Esophagus muscularis mucosa (tissue), 4 donors: ENCODE results near the gene MANEAL. TPM values are rescaled to one million over a fixed set of nuclear protein-coding genes. Genes with fewer than 3 reads are reported as not detected.

Experiments
- DNase-seq: peaks from one replicate; pipeline ENCODE4 v3.0.0-alpha.2; 2017; ENCODE audit errors: extremely low spot score
- H3K27ac ChIP-seq, 4 donors: fragments of 200-600 bp; sonication (generic); replicated peaks in 1 of 4; 1 replicate in 3 of 4; 2 replicates in 1 of 4; pipeline ENCODE4 v1.5.1; 2016 to 2019; ENCODE audit warnings: mild to moderate bottlenecking in 1 of 4
- H3K27me3 ChIP-seq, 4 donors: fragments of 200-600 bp; sonication (generic); one replicate each; pipeline versions ENCODE4 v1.5.1 to v1.6.0; 2016 to 2019
- H3K36me3 ChIP-seq, 4 donors: fragments of 200-600 bp; sonication (generic); one replicate each; pipeline ENCODE4 v1.5.1; 2016 to 2019
- H3K4me1 ChIP-seq, 4 donors: fragments of 200-600 bp; sonication (generic); one replicate each; pipeline ENCODE4 v1.5.1; 2016 to 2019
- H3K4me3 ChIP-seq, 4 donors: fragments of 200-600 bp; sonication (generic); 1 replicate in 2 of 4; 2 replicates in 2 of 4; pipeline ENCODE4 v1.5.1; 2016 to 2019; ENCODE audit warnings: mild to moderate bottlenecking in 4 of 4, moderate library complexity in 1 of 4
- H3K9me3 ChIP-seq, 4 donors: fragments of 200-600 bp; sonication (generic); 1 replicate in 3 of 4; 2 replicates in 1 of 4; pipeline ENCODE4 v1.5.1; 2016 to 2019
- CTCF ChIP-seq, 3 experiments: fragments of 200-600 bp in 2 of 3; fragments of 450-650 bp in 1 of 3; sonication (generic) in 2 of 3; IDR thresholded peaks; one replicate each; pipeline ENCODE4 v1.5.1; 2017 to 2019; ENCODE audit warnings: antibody characterized with exemption in 3 of 3, mild to moderate bottlenecking in 2 of 3, moderate library complexity in 1 of 3
- EP300 ChIP-seq: sonication (generic); formaldehyde crosslinking; IDR thresholded peaks from one replicate; pipeline ENCODE4 v1.6.1; 2017; ENCODE audit warnings: antibody characterized with exemption
- POLR2A ChIP-seq: fragments of 450-650 bp; IDR thresholded peaks from one replicate; pipeline ENCODE4 v1.6.1; 2017; ENCODE audit warnings: antibody characterized with exemption, moderate library complexity, mild to moderate bottlenecking, low read depth
- POLR2AphosphoS5 ChIP-seq, 2 donors: sonication (generic); formaldehyde crosslinking; IDR thresholded peaks; one replicate each; pipeline ENCODE4 v1.6.1; 2017; ENCODE audit warnings: antibody characterized with exemption in 2 of 2
- WGBS: methylation state at CpG from one replicate; pipeline ENCODE4 v1.1.5; 2018; 5-methylcytosine and 5-hydroxymethylcytosine counted together
- intact Hi-C: fragments of 100-400 bp; cut with DNase I; formaldehyde crosslinking; loops from one replicate; pipeline ENCODE4 v1.15.1; 2023
- total RNA-seq, 4 donors: library from RNA; depleted of rRNA; stranded (reverse); fragments of >200 nt; gene quantifications; one replicate each; pipeline versions ENCODE4 v1.1.0 to v1.2.1, GENCODE V29; 2016

MANEAL gene
- total RNA-seq: 1 to 10 TPM; 1.2 to 3.3 (median 1.5) TPM

DNA sequence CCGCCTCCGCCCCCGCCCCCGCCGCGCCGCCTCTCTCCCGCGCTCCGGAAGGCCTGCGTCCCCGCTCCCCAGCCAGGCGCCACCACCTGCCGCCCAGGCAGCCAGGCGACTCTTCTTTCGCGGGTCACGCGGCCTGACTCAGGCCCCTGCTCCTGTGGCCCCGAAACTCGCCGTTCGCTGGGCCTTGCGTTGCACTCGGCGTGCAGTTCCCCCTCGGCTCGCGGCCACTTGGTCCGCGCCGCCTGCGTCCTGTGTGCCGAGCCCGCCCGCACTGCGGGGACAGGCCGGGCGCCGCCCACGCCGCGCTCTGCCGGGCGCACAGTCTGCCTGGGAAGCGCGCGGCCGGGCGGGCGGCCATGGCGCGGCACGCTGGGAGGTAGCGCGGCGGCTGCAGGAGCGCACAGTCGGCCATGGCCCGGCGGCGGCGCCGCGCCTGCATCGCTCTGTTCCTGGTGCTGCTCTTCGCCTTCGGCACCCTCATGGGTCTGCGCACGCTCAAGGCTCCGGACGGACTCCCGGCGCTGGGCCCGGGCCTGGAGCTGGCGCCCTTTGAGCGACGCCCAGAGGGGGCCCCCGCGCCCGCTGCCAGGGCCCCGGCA lies at the start of gene MANEAL:
MANEAL (plus strand) TSS at position 75 of the 599 bp plus-strand sequence; CDS start at position 411, 336 bp downstream.
- TF ChIP-seq EP300 (no peak), CTCF (IDR thresholded peaks at IDR 0.05) (no peak), POLR2AphosphoS5 (IDR thresholded peaks at IDR 0.05) (no peak), POLR2A (no peak)
- no peak within 1 kb of the TSS for H3K27ac ChIP-seq
- intact Hi-C loops: no loop called here
- peaks cover 12 to 28% (median 24%) of the 10 kb centered on the region in 4 donors for H3K4me1 ChIP-seq
- no peaks in the 10 kb centered on the region for H3K9me3 ChIP-seq
- H3K4me3 ChIP-seq: peak within 1 kb of the TSS; percentile 63 to 77 (median 63)
- H3K27me3 ChIP-seq: peaks cover 0 to 9% (median 0%) of the 10 kb centered on the region in 4 donors
- DNase-seq: no peak
- H3K36me3 ChIP-seq: peaks cover 0 to 3% (median 0%) of the 10 kb centered on the region in 4 donors
- WGBS: no CpG with 5 or more reads among the region's 82 CpGs

DNA sequence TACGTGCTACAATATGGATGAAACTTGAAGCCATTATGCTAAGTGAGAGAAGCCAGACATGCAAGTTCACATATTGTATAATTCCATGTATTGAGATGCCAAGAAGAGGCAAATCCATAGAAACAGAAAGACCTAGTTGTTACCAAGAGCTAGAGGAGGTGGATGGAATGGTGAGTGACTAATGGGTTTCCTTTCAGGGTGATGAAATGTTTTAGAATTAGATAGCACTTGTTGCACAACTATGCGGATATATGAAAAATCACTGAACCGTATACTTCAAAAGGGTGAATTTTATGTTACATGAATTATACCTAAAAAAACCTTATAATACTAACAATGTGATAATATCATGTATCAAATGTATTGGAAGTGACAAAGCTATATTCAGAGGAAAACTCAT lies 46.8 kb upstream of the MANEAL start:
- Histone ChIP-seq H3K27me3 (peaks cover 0 to 81% (median 4%) of the 10 kb centered on the region in 4 donors), H3K27ac (no peak overlapping the region), H3K4me3 (no peak overlapping the region), H3K9me3 (peaks cover 0 to 13% (median 9%) of the 10 kb centered on the region in 4 donors), H3K4me1 (no peaks in the 10 kb centered on the region), H3K36me3 (no peaks in the 10 kb centered on the region)
- intact Hi-C loops: no loop called here
- DNase-seq: no peak
- no peak for TF ChIP-seq POLR2A
- TF ChIP-seq CTCF (IDR thresholded peaks at IDR 0.05): no peak
- TF ChIP-seq POLR2AphosphoS5 (IDR thresholded peaks at IDR 0.05): no peak
- TF ChIP-seq EP300: no peak
- 95% methylated on average over 3 of the region's 3 CpGs for WGBS

- intact Hi-C loops: no loop called here
- WGBS: 85% methylated on average over 1 of the region's 1 CpG
- no peak for DNase-seq
- Histone ChIP-seq H3K36me3 (no peaks in the 10 kb centered on the region), H3K9me3 (peaks cover 0 to 13% (median 9%) of the 10 kb centered on the region in 4 donors), H3K27ac (no peak overlapping the region), H3K4me3 (no peak overlapping the region), H3K4me1 (peaks cover 0 to 16% (median 13%) of the 10 kb centered on the region in 4 donors), H3K27me3 (peaks cover 0 to 88% (median 18%) of the 10 kb centered on the region in 4 donors)
- TF ChIP-seq CTCF (IDR thresholded peaks at IDR 0.05) (no peak), POLR2AphosphoS5 (IDR thresholded peaks at IDR 0.05) (no peak), EP300 (no peak), POLR2A (no peak)
Observed at GRCh38 chr1:37748565-37748964, 45.1 kb upstream of the MANEAL start.

DNA sequence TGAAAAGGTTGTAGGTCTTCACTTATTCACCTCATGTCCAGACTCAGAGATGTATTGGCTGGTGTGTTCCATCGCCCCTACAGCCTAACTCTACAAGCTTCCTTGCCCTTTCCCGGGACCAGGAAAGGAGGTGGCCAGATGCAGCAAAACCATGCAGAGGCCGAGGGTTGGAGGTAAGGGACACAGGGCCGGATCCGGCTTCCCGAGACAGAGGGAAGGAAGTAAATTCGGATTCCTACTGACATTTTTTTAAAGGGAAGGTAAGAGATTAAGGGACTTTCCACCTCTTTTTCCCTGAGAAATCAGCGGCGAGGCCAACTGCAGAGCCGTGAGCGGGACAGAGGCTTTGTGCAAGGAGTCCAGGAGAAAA lies 41.4 kb upstream of the MANEAL start:
- TF ChIP-seq POLR2A (no peak), EP300 (no peak)
- Histone ChIP-seq H3K27ac (no peak overlapping the region), H3K4me1 (peaks cover 0 to 20% (median 14%) of the 10 kb centered on the region in 4 donors), H3K36me3 (no peaks in the 10 kb centered on the region), H3K9me3 (peaks cover 0 to 5% (median 2%) of the 10 kb centered on the region in 4 donors), H3K4me3 (peak overlapping the region; percentile 40 to 53 (median 43)), H3K27me3 (peaks cover 0 to 98% (median 28%) of the 10 kb centered on the region in 4 donors)
- no peak for DNase-seq
- intact Hi-C loops: no loop called here
- 33% methylated on average over 11 of the region's 11 CpGs for WGBS

DNA sequence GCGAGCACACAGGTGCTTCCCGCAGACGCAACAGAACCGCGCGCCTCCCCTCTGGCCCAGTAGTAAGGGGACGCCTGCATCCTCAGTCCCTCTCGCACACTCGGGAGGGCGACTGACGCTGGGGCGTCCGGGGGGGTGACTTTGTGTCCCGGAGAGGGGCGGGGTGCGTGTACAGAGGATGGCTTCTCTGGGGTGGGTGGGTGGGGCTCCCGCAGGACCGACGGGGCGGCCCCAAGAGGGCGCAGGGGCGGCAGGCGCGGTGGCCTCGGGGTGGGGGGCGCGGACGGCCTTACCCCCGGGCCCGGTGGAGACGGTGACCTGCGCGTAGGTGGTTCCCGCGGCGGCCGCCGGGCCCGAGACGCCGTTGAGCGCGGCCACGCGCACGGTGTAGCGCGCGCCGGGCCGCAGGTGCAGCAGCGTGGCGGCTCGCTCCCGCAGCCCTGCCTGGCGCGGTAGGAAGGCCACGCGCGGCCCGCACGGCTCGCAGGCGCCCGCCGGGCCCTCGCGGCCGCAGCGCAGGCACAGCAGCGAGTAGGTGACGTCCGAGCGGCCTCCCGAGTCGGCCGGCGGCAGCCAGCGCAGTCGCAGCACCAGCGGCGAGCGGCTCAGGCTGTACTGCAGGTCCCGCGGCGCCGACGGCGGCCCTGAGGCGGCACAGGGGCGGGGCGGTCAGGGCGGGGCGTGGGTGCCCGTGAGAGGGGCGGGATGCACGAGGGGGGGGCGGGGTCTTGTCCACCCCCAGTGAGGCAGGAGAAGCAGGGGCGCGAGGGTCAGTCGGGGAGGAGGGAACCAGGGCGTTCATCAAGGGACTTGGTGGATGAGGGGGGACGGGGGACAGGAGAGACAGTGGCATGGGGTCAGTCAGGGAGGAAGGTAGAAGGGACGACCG lies 40.8 kb upstream of the MANEAL start:
- no peaks in the 10 kb centered on the region for H3K36me3 ChIP-seq
- no peaks in the 10 kb centered on the region for H3K9me3 ChIP-seq
- 12% methylated on average over 13 of the region's 105 CpGs for WGBS
- DNase-seq: no peak
- H3K4me3 ChIP-seq: peak overlapping the region; percentile 40 to 53 (median 43)
- H3K27ac ChIP-seq: no peak overlapping the region
- TF ChIP-seq CTCF (IDR thresholded peaks at IDR 0.05): no peak
- no peak for TF ChIP-seq POLR2A
- no peak for TF ChIP-seq EP300
- TF ChIP-seq POLR2AphosphoS5 (IDR thresholded peaks at IDR 0.05): no peak
- peaks cover 0 to 20% (median 14%) of the 10 kb centered on the region in 4 donors for H3K4me1 ChIP-seq
- peaks cover 0 to 98% (median 31%) of the 10 kb centered on the region in 4 donors for H3K27me3 ChIP-seq
- intact Hi-C loops: no loop called here
